SK-N-SH (cell line): ENCODE measurements around the gene RTN3.

ENCODE experiments used
- CTCF ChIP-seq: fragments of 200-600 bp; sonication (generic); IDR thresholded peaks from 2 replicates; pipeline ENCODE4 v1.6.1; 2017; ENCODE audit warnings: antibody characterized with exemption, mild to moderate bottlenecking, moderate library complexity
- EP300 ChIP-seq, 2 experiments: IDR thresholded peaks; 2 replicates each; pipeline versions ENCODE4 v1.4.0 to v1.6.1; 2012; ENCODE audit warnings: borderline replicate concordance in 1 of 2, low read depth in 1 of 2, low read length in 1 of 2
- EZH2phosphoT487 ChIP-seq: fragments of 200-600 bp; sonication (generic); IDR thresholded peaks from 2 replicates; pipeline ENCODE4 v1.6.1; 2017; ENCODE audit warnings: low read depth, mixed run types, mild to moderate bottlenecking, antibody characterized with exemption, moderate library complexity, borderline replicate concordance
- GABPA ChIP-seq: IDR thresholded peaks from 2 replicates; pipeline ENCODE4 v1.4.0; 2012; ENCODE audit warnings: low read depth, mild to moderate bottlenecking
- JUND ChIP-seq: IDR thresholded peaks from 2 replicates; pipeline ENCODE4 v1.4.0; 2012
- POLR2AphosphoS5 ChIP-seq: IDR thresholded peaks from 2 replicates; pipeline ENCODE4 v1.6.1; 2012; ENCODE audit warnings: low read depth, low read length
- RXRA ChIP-seq: IDR thresholded peaks from 2 replicates; pipeline ENCODE4 v1.4.0; 2012; ENCODE audit warnings: low read depth, mild to moderate bottlenecking, borderline replicate concordance
- TEAD4 ChIP-seq: IDR thresholded peaks from 2 replicates; pipeline ENCODE4 v1.4.0; 2012; ENCODE audit warnings: mild to moderate bottlenecking, borderline replicate concordance; ENCODE audit not compliant: insufficient read depth
- USF2 ChIP-seq: fragments of 150-350 bp; IDR thresholded peaks from 2 replicates; pipeline ENCODE4 v1.6.1; 2017; ENCODE audit warnings: antibody characterized with exemption, low read length, low read depth, borderline replicate concordance
- YY1 ChIP-seq: IDR thresholded peaks from 2 replicates; pipeline ENCODE4 v1.4.0; 2012; ENCODE audit warnings: low read depth, mild to moderate bottlenecking

- TF ChIP-seq POLR2AphosphoS5 (no peak), YY1 (no peak), USF2 (no peak), EZH2phosphoT487 (no peak), TEAD4 (no peak), EP300 (IDR thresholded peaks at IDR 0.05; ENCODE audit: borderline replicate concordance in 1 of 2, low read depth in 1 of 2, low read length in 1 of 2) (no peak), JUND (no peak), CTCF (no peak), RXRA (no peak), GABPA (no peak)
Measured at GRCh38 chr11:63800921-63801320, 119.6 kb downstream of the RTN3 start.
